OCI-LY7 (cell line): Measurements from ENCODE around the gene DIP2C. TPM values are rescaled to one million over a fixed set of nuclear protein-coding genes. Genes with fewer than 3 reads are reported as not detected.

Source experiments
- BruUV-seq: library from RNA; stranded (reverse); fragments of 400-500 nt; replicated peaks from 2 replicates; lab custom pipeline; 2021; lab: Mats Ljungman, UMichigan
- CTCF ChIA-PET: fragments of 300-600 bp; sonication (Branson Sonifier 250); formaldehyde crosslinking; loops from one replicate; lab custom pipeline; 2022; ENCODE audit warnings: antibody characterized with exemption; ENCODE audit not compliant: unreplicated experiment; lab: Charles Lee
- POLR2A ChIA-PET: fragments of 300-600 bp; sonication (Branson Sonifier 250); formaldehyde crosslinking; loops from one replicate; lab custom pipeline; 2022; ENCODE audit warnings: antibody characterized with exemption; lab: Charles Lee
- DNase-seq: peaks from one replicate; pipeline ENCODE4 v3.0.0-alpha.2; 2015; ENCODE audit warnings: low spot score
- H2AFZ ChIP-seq: fragments of 200-600 bp; sonication (generic), shearing (Covaris generic); 2 replicates; pipeline ENCODE4 v1.6.1; 2014; ENCODE audit warnings: mild to moderate bottlenecking, antibody characterized with exemption, low read length, moderate library complexity
- H3K27ac ChIP-seq: fragments of 200-600 bp; sonication (generic); 2 replicates; pipeline ENCODE4 v1.5.1; 2014; ENCODE audit warnings: mixed run types, low read depth, mild to moderate bottlenecking, moderate library complexity, low read length, inconsistent platforms; ENCODE audit not compliant: poor library complexity, severe bottlenecking
- H3K36me3 ChIP-seq: fragments of 200-600 bp; sonication (generic); 2 replicates; pipeline ENCODE4 v1.6.1; 2014; ENCODE audit warnings: mild to moderate bottlenecking, antibody characterized with exemption, low read length, moderate library complexity, mixed read lengths; ENCODE audit not compliant: insufficient read depth
- H3K4me1 ChIP-seq: fragments of 200-600 bp; sonication (generic); 2 replicates; pipeline ENCODE4 v1.5.1; 2014; ENCODE audit warnings: mild to moderate bottlenecking, low read length; ENCODE audit not compliant: insufficient read depth, poor library complexity, severe bottlenecking
- H3K4me2 ChIP-seq: fragments of 200-600 bp; sonication (generic); 2 replicates; pipeline ENCODE4 v1.6.1; 2014; ENCODE audit warnings: mild to moderate bottlenecking, low read length
- H3K4me3 ChIP-seq: fragments of 200-600 bp; sonication (generic); 2 replicates; pipeline ENCODE4 v1.5.1; 2014; ENCODE audit warnings: mild to moderate bottlenecking, low read depth, low read length; ENCODE audit not compliant: poor library complexity, severe bottlenecking
- H3K79me2 ChIP-seq: fragments of 200-600 bp; sonication (generic); 2 replicates; pipeline ENCODE4 v1.6.1; 2016; ENCODE audit warnings: low read depth, mild to moderate bottlenecking, low read length, moderate library complexity, mixed read lengths; ENCODE audit not compliant: insufficient read depth
- H3K9me2 ChIP-seq: fragments of 200-600 bp; sonication (generic); 2 replicates; pipeline ENCODE4 v1.6.1; 2016; ENCODE audit warnings: mild to moderate bottlenecking, low read length, mixed read lengths; ENCODE audit not compliant: insufficient read depth
- H3K9me3 ChIP-seq: fragments of 200-600 bp; sonication (generic); 2 replicates; pipeline ENCODE4 v1.6.1; 2014; ENCODE audit warnings: mild to moderate bottlenecking, mixed run types, low read length, mixed read lengths
- H4K20me1 ChIP-seq: fragments of 200-600 bp; sonication (generic); 2 replicates; pipeline ENCODE4 v1.6.1; 2014; ENCODE audit warnings: mild to moderate bottlenecking, antibody characterized with exemption, low read length, moderate library complexity, mixed read lengths; ENCODE audit not compliant: insufficient read depth
- EZH2phosphoT487 ChIP-seq: fragments of 200-600 bp; sonication (generic); IDR thresholded peaks from 2 replicates; pipeline ENCODE4 v1.6.1; 2018; ENCODE audit warnings: low read depth, borderline replicate concordance, mild to moderate bottlenecking, mixed run types, antibody characterized with exemption, low read length, moderate library complexity, mixed read lengths
- intact Hi-C: fragments of 100-400 bp; cut with micrococcal nuclease; formaldehyde crosslinking; loops from one replicate; pipeline ENCODE4 v1.10.0; 2022; ENCODE audit not compliant: unreplicated experiment
- total RNA-seq, 2 experiments: library from RNA; depleted of rRNA in 1 of 2; stranded (reverse); fragments of >200 nt in 1 of 2; shearing (Covaris generic) in 1 of 2; gene quantifications; 2 replicates each; pipeline ENCODE4 v1.2.3, GENCODE V29; 2014 to 2022
- TF ChIP-seq, protein P1 (sequence below): fragments of 200-600 bp; sonication (generic); conservative IDR thresholded peaks from 2 replicates; pipeline ENCODE4 v1.5.1; 2014; ENCODE audit warnings: mild to moderate bottlenecking, antibody characterized with exemption, low read length, moderate library complexity, mixed read lengths

DIP2C gene
- total RNA-seq, 2 experiments from 2014 or later = 10.9 to 29.5 TPM

GRCh38 chr10:595473-595872, 94.0 kb downstream of the DIP2C start:
- DNase-seq = no peak
- no TSS peak for BruUV-seq
- Histone ChIP-seq H3K9me3 (no peaks in the 10 kb centered on the region), H4K20me1 (no peaks in the 10 kb centered on the region), H2AFZ (no peak overlapping the region), H3K9me2 (no peaks in the 10 kb centered on the region), H3K4me1 (no peaks in the 10 kb centered on the region), H3K36me3 (no peaks in the 10 kb centered on the region), H3K4me2 (no peak overlapping the region), H3K27ac (no peak overlapping the region), H3K79me2 (no peaks in the 10 kb centered on the region), H3K4me3 (no peak overlapping the region)
- ChIA-PET POLR2A (interaction anchor here (1.1 kb wide), 1 partner anchor 17 kb away, joined by 3 read pairs; no protein-coding TSS in a partner anchor), CTCF (no interaction called here)
- TF ChIP-seq, protein P1, sequence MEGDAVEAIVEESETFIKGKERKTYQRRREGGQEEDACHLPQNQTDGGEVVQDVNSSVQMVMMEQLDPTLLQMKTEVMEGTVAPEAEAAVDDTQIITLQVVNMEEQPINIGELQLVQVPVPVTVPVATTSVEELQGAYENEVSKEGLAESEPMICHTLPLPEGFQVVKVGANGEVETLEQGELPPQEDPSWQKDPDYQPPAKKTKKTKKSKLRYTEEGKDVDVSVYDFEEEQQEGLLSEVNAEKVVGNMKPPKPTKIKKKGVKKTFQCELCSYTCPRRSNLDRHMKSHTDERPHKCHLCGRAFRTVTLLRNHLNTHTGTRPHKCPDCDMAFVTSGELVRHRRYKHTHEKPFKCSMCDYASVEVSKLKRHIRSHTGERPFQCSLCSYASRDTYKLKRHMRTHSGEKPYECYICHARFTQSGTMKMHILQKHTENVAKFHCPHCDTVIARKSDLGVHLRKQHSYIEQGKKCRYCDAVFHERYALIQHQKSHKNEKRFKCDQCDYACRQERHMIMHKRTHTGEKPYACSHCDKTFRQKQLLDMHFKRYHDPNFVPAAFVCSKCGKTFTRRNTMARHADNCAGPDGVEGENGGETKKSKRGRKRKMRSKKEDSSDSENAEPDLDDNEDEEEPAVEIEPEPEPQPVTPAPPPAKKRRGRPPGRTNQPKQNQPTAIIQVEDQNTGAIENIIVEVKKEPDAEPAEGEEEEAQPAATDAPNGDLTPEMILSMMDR = no peak
- no peak for TF ChIP-seq EZH2phosphoT487
- intact Hi-C loops = no loop called here

GRCh38 chr10:594584-595270, 94.7 kb downstream of the DIP2C start:
- Histone ChIP-seq H3K4me3 (no peak overlapping the region), H3K4me2 (no peak overlapping the region), H2AFZ (no peak overlapping the region), H3K9me2 (no peaks in the 10 kb centered on the region), H3K79me2 (no peaks in the 10 kb centered on the region), H3K27ac (no peak overlapping the region), H4K20me1 (no peaks in the 10 kb centered on the region), H3K9me3 (no peaks in the 10 kb centered on the region), H3K36me3 (no peaks in the 10 kb centered on the region), H3K4me1 (no peaks in the 10 kb centered on the region)
- TF ChIP-seq, protein P1 = no peak
- TF ChIP-seq EZH2phosphoT487 = no peak
- no TSS peak for BruUV-seq
- intact Hi-C loops = no loop called here
- ChIA-PET POLR2A (no interaction called here), CTCF (no interaction called here)
- no peak for DNase-seq

DNA sequence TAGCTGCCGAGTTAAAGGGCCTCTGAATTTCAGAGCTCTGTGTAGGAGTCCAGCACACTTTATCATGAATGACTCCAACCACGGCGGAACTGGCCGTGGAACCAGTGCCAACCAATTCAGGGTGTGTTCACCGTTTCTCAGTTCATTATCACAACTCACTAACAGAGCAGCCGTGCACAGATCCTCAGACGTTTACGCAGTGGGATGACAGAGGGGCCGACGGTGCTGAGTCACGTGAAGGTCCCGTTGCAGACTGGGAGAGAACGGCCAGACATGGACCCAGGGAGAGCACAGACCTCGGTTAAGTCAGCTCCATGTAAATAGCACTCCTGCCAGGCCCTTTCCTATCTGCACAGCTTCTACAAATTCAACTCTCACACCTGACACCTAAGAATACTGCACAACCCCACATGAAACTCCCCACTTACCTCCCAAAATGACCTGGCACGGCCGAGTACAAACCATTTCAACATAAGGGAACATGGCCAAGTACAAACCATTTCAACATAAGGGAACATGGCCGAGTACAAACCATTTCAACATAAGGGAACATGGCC, 95.5 kb downstream of the DIP2C start:
- H3K9me2 ChIP-seq = no peaks in the 10 kb centered on the region
- no TSS peak for BruUV-seq
- no peaks in the 10 kb centered on the region for H3K79me2 ChIP-seq
- H3K9me3 ChIP-seq = no peaks in the 10 kb centered on the region
- CTCF ChIA-PET = no interaction called here
- POLR2A ChIA-PET = interaction anchor here (0.9 kb wide), 1 partner anchor 11 kb away, joined by 3 read pairs; no protein-coding TSS in a partner anchor
- TF ChIP-seq, protein P1 = no peak
- no peak for TF ChIP-seq EZH2phosphoT487
- H4K20me1 ChIP-seq = no peaks in the 10 kb centered on the region
- no peak overlapping the region for H2AFZ ChIP-seq
- no peak overlapping the region for H3K27ac ChIP-seq
- H3K4me2 ChIP-seq = no peak overlapping the region
- H3K4me1 ChIP-seq = no peaks in the 10 kb centered on the region
- no peak overlapping the region for H3K4me3 ChIP-seq
- H3K36me3 ChIP-seq = no peaks in the 10 kb centered on the region
- intact Hi-C loops = no loop called here
- no peak for DNase-seq
